GM12878 (cell line): ENCODE measurements around the gene MRPL39. TPM values are rescaled to one million over a fixed set of nuclear protein-coding genes. Genes with fewer than 3 reads are reported as not detected.

Experiments
- ATAC-seq: fragments of 200-7000 bp; cut with Tn5 transposase; 3 replicates; pipeline ENCODE4 v1.9.1; 2020; ENCODE audit warnings: mild to moderate bottlenecking, moderate library complexity
- BruUV-seq: library from RNA; stranded (reverse); fragments of 400-500 nt; replicated peaks from 2 replicates; lab custom pipeline; 2021; lab: Mats Ljungman, UMichigan
- CTCF ChIA-PET: fragments of 300-600 bp; sonication (Branson Sonifier 250); formaldehyde crosslinking; extraction: SDS; loops from one replicate; lab custom pipeline; 2021; ENCODE audit warnings: inconsistent platforms; lab: Yijun Ruan, JAX
- POLR2A ChIA-PET: fragments of 350-600 bp; formaldehyde crosslinking; extraction: SDS; loops from one replicate; lab custom pipeline; 2021; ENCODE audit warnings: inconsistent platforms; lab: Charles Lee
- RAD21 ChIA-PET: fragments of 300-600 bp; sonication (Branson Sonifier 250); formaldehyde crosslinking; loops from one replicate; lab custom pipeline; 2023; ENCODE audit warnings: antibody characterized with exemption; ENCODE audit not compliant: unreplicated experiment; lab: Charles Lee
- SMC1A ChIA-PET: fragments of 300-600 bp; sonication (Branson Sonifier 250); formaldehyde crosslinking; loops from one replicate; lab custom pipeline; 2023; ENCODE audit not compliant: unreplicated experiment, uncharacterized antibody; lab: Charles Lee
- DNase-seq: peaks from one replicate; pipeline ENCODE4 v3.0.0-alpha.2; 2011; ENCODE audit warnings: low read depth, low spot score
- FAIRE-seq: peaks from 3 replicates; lab custom pipeline; 2011; peaks lifted over from hg19 to GRCh38; lab: Jason Lieb, UNC
- H2AFZ ChIP-seq: 2 replicates; pipeline ENCODE4 v1.6.0; 2011; ENCODE audit warnings: low read depth, low read length, control low read depth; ENCODE audit not compliant: control insufficient read depth
- H3K27ac ChIP-seq: 2 replicates; pipeline ENCODE4 v1.5.1; 2011; ENCODE audit warnings: control low read depth; ENCODE audit not compliant: control insufficient read depth, insufficient read depth
- H3K27me3 ChIP-seq, 2 experiments: replicated peaks in 1 of 2; 2 replicates each; pipeline versions ENCODE4 v1.6.0 to v1.6.1; 2011; ENCODE audit warnings: low read length in 1 of 2; ENCODE audit not compliant: control insufficient read depth in 2 of 2, insufficient read depth in 2 of 2
- H3K36me3 ChIP-seq, 2 experiments: 2 replicates each; pipeline ENCODE4 v1.5.1; 2011; ENCODE audit warnings: low read length in 1 of 2; ENCODE audit not compliant: control insufficient read depth in 2 of 2, insufficient read depth in 2 of 2
- H3K4me1 ChIP-seq: 2 replicates; pipeline ENCODE4 v1.6.1; 2011; ENCODE audit warnings: mild to moderate bottlenecking, low read length, moderate library complexity, mixed read lengths; ENCODE audit not compliant: control insufficient read depth, insufficient read depth
- H3K4me2 ChIP-seq: 2 replicates; pipeline ENCODE4 v1.6.0; 2011; ENCODE audit warnings: control low read depth; ENCODE audit not compliant: control insufficient read depth, insufficient read depth
- H3K4me3 ChIP-seq: fragments of 200-600 bp; sonication (generic); 2 replicates; pipeline ENCODE4 v1.5.1; 2016
- H3K79me2 ChIP-seq: 2 replicates; pipeline ENCODE4 v1.6.0; 2011; ENCODE audit warnings: low read length; ENCODE audit not compliant: control insufficient read depth, insufficient read depth
- H3K9ac ChIP-seq: 2 replicates; pipeline ENCODE4 v1.8.0; 2011; ENCODE audit warnings: low read length, control low read depth, mixed read lengths; ENCODE audit not compliant: control insufficient read depth, insufficient read depth
- H3K9me3 ChIP-seq: replicated peaks from 3 replicates; pipeline ENCODE4 v1.5.1; 2011; ENCODE audit warnings: mild to moderate bottlenecking, low read length; ENCODE audit not compliant: control insufficient read depth, insufficient read depth
- H4K20me1 ChIP-seq: 2 replicates; pipeline ENCODE4 v1.6.0; 2011; ENCODE audit not compliant: control insufficient read depth, insufficient read depth
- CEBPZ ChIP-seq: fragments of 150-350 bp; IDR thresholded peaks from 2 replicates; pipeline ENCODE4 v1.6.1; 2016; ENCODE audit warnings: low read depth, low read length
- CHD2 ChIP-seq: IDR thresholded peaks from 2 replicates; pipeline ENCODE4 v1.6.1; 2011; ENCODE audit warnings: low read depth, low read length, improper control_type of control experiment, borderline replicate concordance
- ETV6 ChIP-seq, 2 experiments: fragments of 450-650 bp in 1 of 2; IDR thresholded peaks in 1 of 2; conservative IDR thresholded peaks in 1 of 2; 2 replicates each; pipeline ENCODE4 v1.6.1; 2014; ENCODE audit warnings: antibody characterized with exemption in 1 of 2, borderline replicate concordance in 1 of 2, low read depth in 1 of 2, mild to moderate bottlenecking in 1 of 2, moderate library complexity in 1 of 2
- IRF5 ChIP-seq: fragments of 450-650 bp; IDR thresholded peaks from 2 replicates; pipeline ENCODE4 v1.6.1; 2017; ENCODE audit warnings: borderline replicate concordance
- KLF5 ChIP-seq: fragments of 450-650 bp; IDR thresholded peaks from 2 replicates; pipeline ENCODE4 v1.6.1; 2014; ENCODE audit warnings: mild to moderate bottlenecking; ENCODE audit not compliant: partially characterized antibody
- LARP7 ChIP-seq: fragments of 450-650 bp; IDR thresholded peaks from 2 replicates; pipeline ENCODE4 v1.6.1; 2017; ENCODE audit warnings: mild to moderate bottlenecking
- MEF2B ChIP-seq: fragments of 450-650 bp; IDR thresholded peaks from 2 replicates; pipeline ENCODE4 v1.6.1; 2018; ENCODE audit warnings: mild to moderate bottlenecking, moderate library complexity; ENCODE audit not compliant: partially characterized antibody, poor library complexity, severe bottlenecking
- POLR2A ChIP-seq: IDR thresholded peaks from 2 replicates; pipeline ENCODE4 v1.6.1; 2011; ENCODE audit warnings: low read depth, mild to moderate bottlenecking, low read length
- SP1 ChIP-seq: IDR thresholded peaks from one replicate; pipeline ENCODE4 v1.6.1; 2011; ENCODE audit warnings: low read depth, low read length
- SREBF1 ChIP-seq: IDR thresholded peaks from 2 replicates; pipeline ENCODE4 v1.6.1; 2012; ENCODE audit warnings: mild to moderate bottlenecking, low read length
- ZZZ3 ChIP-seq: IDR thresholded peaks from 2 replicates; pipeline ENCODE4 v1.6.1; 2011; ENCODE audit warnings: low read depth; ENCODE audit not compliant: control insufficient read depth, insufficient read length
- WGBS: methylation state at CpG from one replicate; pipeline ENCODE4 v1.1.6; 2016; ENCODE audit warnings: low lambda C conversion rate; ENCODE audit not compliant: insufficient replicate concordance, insufficient coverage; ENCODE audit errors: missing lambda C conversion rate; 5-methylcytosine and 5-hydroxymethylcytosine counted together
- in situ Hi-C: fragments of 300-500 bp; cut with MboI; formaldehyde crosslinking; loops from 9 replicates; pipeline ENCODE4 v1.14.3; 2018; ENCODE audit warnings: mixed read lengths
- intact Hi-C: fragments of 100-400 bp; cut with micrococcal nuclease; formaldehyde crosslinking; loops from one replicate; pipeline ENCODE4 v1.14.2; 2022; ENCODE audit not compliant: unreplicated experiment
- polyA plus RNA-seq, 11 experiments: library from polyadenylated mRNA; depleted of rRNA in 4 of 11; unstranded in 6 of 11; stranded (reverse) in 5 of 11; fragments of >200 nt; fragmentation: Nextera tagmentation in 4 of 11; fragmentation: Illumina TruSeq in 1 of 11; extraction: Ambion mirVana in 4 of 11; extraction: Trizol in 1 of 11; gene quantifications; 1 replicate in 1 of 11; 2 replicates in 10 of 11; pipeline versions ENCODE4 v1.2.1 to v1.2.3, GENCODE V29; 2011 to 2016; ENCODE audit warnings: inconsistent platforms in 2 of 11, missing spikeins in 2 of 11, low read depth in 1 of 11
- total RNA-seq, 4 experiments: library from RNA; depleted of rRNA in 3 of 4; stranded (reverse); fragments of >200 nt in 3 of 4; fragmentation: Illumina TruSeq in 1 of 4; extraction: Trizol in 1 of 4; gene quantifications; 2 replicates each; pipeline versions ENCODE4 v1.2.1 to v1.2.3, GENCODE V29; 2013 to 2021
- TF ChIP-seq, protein P1 (sequence below): fragments of 450-650 bp; IDR thresholded peaks from 2 replicates; pipeline ENCODE4 v1.6.1; 2017; ENCODE audit warnings: low read depth, mild to moderate bottlenecking, moderate library complexity
- TF ChIP-seq, protein P2 (sequence below): IDR thresholded peaks from 2 replicates; pipeline ENCODE4 v1.6.1; 2011; ENCODE audit warnings: low read depth, low read length, improper control_type of control experiment, borderline replicate concordance

MRPL39 gene
- total and polyA plus RNA-seq, 10 of the 15 experiments (the other 5 are each of a cell fraction or from before 2014, with no cell fraction given), result 68.8 to 292 (median 120) TPM

DNA sequence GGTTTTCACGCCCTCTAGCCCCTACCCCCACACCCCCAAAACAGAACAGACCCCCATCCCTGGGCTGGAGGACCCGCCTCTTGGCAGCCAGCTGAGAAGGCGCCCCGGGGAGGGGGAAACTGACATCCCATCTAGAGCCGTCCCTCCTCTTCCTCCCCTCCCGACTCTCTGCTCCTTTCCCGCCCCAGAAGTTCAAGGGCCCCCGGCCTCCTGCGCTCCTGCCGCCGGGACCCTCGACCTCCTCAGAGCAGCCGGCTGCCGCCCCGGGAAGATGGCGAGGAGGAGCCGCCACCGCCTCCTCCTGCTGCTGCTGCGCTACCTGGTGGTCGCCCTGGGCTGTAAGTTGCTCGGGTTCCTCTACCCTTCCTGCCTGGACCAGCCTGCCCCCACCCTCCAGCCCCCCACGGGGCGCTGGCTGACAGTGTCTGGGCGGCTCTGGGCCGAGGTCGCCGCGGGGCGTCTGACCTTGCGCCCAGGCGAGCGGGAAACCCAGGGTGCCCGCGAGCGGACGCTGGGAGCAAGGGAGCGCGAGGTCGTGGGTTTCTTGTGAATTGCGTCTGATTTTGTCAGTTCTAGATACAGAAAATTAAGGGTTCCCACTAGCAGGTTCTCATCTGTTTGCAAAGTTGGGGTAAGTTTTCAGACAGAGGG, 32.4 kb upstream of the MRPL39 start:
- in situ Hi-C loops, result no loop called here
- Histone ChIP-seq H3K27ac (peak overlapping the region; percentile 46), H3K9me3 (no peaks in the 10 kb centered on the region; the same call in 2 of the 3 replicates), H3K4me2 (peak overlapping the region; percentile 83), H3K27me3 (no peaks in the 10 kb centered on the region; a peak in 1 of 4 replicates), H3K79me2 (no peaks in the 10 kb centered on the region; the same call in 1 of the 2 replicates), H3K36me3 (no peaks in the 10 kb centered on the region), H3K9ac (peak overlapping the region; percentile 69), H3K4me3 (peak overlapping the region; percentile 77), H3K4me1 (peaks cover 13% of the 10 kb centered on the region; the same call in 1 of the 2 replicates), H4K20me1 (no peaks in the 10 kb centered on the region), H2AFZ (peak overlapping the region; percentile 74)
- CTCF ChIA-PET, result interaction anchor here (0.9 to 3.1 kb wide), 2 partner anchors 32 to 69 kb away, joined by 3 to 36 read pairs; partner anchors contain the start of gene MRPL39
- FAIRE-seq (no peak), ATAC-seq (peak; percentile 88), DNase-seq (no peak)
- no TSS peak for BruUV-seq
- 1% methylated on average over 36 of the region's 40 CpGs for WGBS
- SMC1A ChIA-PET, result interaction anchor here (1.1 to 2.1 kb wide), 3 partner anchors 12 to 67 kb away, joined by 3 to 7 read pairs (median 4); no protein-coding TSS in a partner anchor
- POLR2A ChIA-PET, result no interaction called here
- intact Hi-C loops, result loop anchor here (2.0 kb wide), 1 partner anchor 31 kb away; no protein-coding TSS in a partner anchor
- RAD21 ChIA-PET, result interaction anchor here (0.6 to 1.5 kb wide), 5 partner anchors 32 to 1085 kb away, joined by 3 to 9 read pairs (median 3); partner anchors contain the start of genes ATP5PF, GABPA and MRPL39
- TF ChIP-seq CHD2 (no peak), SP1 (no peak), SREBF1 (no peak), ETV6 (conservative IDR thresholded peaks at IDR 0.05 in 1 of 2, IDR thresholded peaks at IDR 0.05 in 1 of 2; ENCODE audit: borderline replicate concordance in 1 of 2, low read depth in 1 of 2) (no peak), LARP7 (no peak), POLR2A (peak; percentile 77), MEF2B (peak; percentile 4), ZZZ3 (no peak), IRF5 (no peak), KLF5 (no peak), CEBPZ (no peak)
- TF ChIP-seq, protein P1, sequence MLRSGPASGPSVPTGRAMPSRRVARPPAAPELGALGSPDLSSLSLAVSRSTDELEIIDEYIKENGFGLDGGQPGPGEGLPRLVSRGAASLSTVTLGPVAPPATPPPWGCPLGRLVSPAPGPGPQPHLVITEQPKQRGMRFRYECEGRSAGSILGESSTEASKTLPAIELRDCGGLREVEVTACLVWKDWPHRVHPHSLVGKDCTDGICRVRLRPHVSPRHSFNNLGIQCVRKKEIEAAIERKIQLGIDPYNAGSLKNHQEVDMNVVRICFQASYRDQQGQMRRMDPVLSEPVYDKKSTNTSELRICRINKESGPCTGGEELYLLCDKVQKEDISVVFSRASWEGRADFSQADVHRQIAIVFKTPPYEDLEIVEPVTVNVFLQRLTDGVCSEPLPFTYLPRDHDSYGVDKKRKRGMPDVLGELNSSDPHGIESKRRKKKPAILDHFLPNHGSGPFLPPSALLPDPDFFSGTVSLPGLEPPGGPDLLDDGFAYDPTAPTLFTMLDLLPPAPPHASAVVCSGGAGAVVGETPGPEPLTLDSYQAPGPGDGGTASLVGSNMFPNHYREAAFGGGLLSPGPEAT, result peak; percentile 24
- TF ChIP-seq, protein P2, sequence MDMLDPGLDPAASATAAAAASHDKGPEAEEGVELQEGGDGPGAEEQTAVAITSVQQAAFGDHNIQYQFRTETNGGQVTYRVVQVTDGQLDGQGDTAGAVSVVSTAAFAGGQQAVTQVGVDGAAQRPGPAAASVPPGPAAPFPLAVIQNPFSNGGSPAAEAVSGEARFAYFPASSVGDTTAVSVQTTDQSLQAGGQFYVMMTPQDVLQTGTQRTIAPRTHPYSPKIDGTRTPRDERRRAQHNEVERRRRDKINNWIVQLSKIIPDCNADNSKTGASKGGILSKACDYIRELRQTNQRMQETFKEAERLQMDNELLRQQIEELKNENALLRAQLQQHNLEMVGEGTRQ, result no peak
